GM12878 (cell line): Measurements from ENCODE around the gene HSPBP1. TPM values are rescaled to one million over a fixed set of nuclear protein-coding genes. Genes with fewer than 3 reads are reported as not detected.

ENCODE experiments used
- ATF7 ChIP-seq: fragments of 450-650 bp; IDR thresholded peaks from 2 replicates; pipeline ENCODE4 v1.6.1; 2016; ENCODE audit warnings: low read depth, mild to moderate bottlenecking
- BACH1 ChIP-seq: fragments of 450-650 bp; IDR thresholded peaks from 2 replicates; pipeline ENCODE4 v1.6.1; 2017; ENCODE audit warnings: mild to moderate bottlenecking, borderline replicate concordance
- CHD1 ChIP-seq: IDR thresholded peaks from 2 replicates; pipeline ENCODE4 v1.6.1; 2012; ENCODE audit warnings: low read depth, low read length, improper control_type of control experiment
- EED ChIP-seq: sonication (generic); IDR thresholded peaks from 2 replicates; pipeline ENCODE4 v1.6.1; 2016; ENCODE audit warnings: antibody characterized with exemption, low read depth
- EGR1 ChIP-seq, 2 experiments: IDR thresholded peaks; 1 replicate in 1 of 2; 2 replicates in 1 of 2; pipeline ENCODE4 v1.6.1; 2011 to 2012; ENCODE audit warnings: low read depth in 2 of 2, low read length in 2 of 2, borderline replicate concordance in 1 of 2, mild to moderate bottlenecking in 1 of 2, moderate library complexity in 1 of 2
- ETV6 ChIP-seq, 2 experiments: fragments of 450-650 bp in 1 of 2; IDR thresholded peaks in 1 of 2; conservative IDR thresholded peaks in 1 of 2; 2 replicates each; pipeline ENCODE4 v1.6.1; 2014; ENCODE audit warnings: antibody characterized with exemption in 1 of 2, borderline replicate concordance in 1 of 2, low read depth in 1 of 2, mild to moderate bottlenecking in 1 of 2, moderate library complexity in 1 of 2
- FOS ChIP-seq: IDR thresholded peaks from 3 replicates; pipeline ENCODE4 v1.6.1; 2011; ENCODE audit warnings: borderline replicate concordance; ENCODE audit not compliant: insufficient read length; ENCODE audit errors: extremely low read depth
- FOXM1 ChIP-seq: IDR thresholded peaks from 2 replicates; pipeline ENCODE4 v1.6.1; 2012; ENCODE audit warnings: low read depth, mild to moderate bottlenecking, inconsistent platforms, low read length, moderate library complexity
- IKZF2 ChIP-seq, 2 experiments: fragments of 450-650 bp; IDR thresholded peaks; 2 replicates each; pipeline ENCODE4 v1.6.1; 2017; ENCODE audit warnings: mild to moderate bottlenecking in 2 of 2, moderate library complexity in 2 of 2
- IRF5 ChIP-seq: fragments of 450-650 bp; IDR thresholded peaks from 2 replicates; pipeline ENCODE4 v1.6.1; 2017; ENCODE audit warnings: borderline replicate concordance
- KLF5 ChIP-seq: fragments of 450-650 bp; IDR thresholded peaks from 2 replicates; pipeline ENCODE4 v1.6.1; 2014; ENCODE audit warnings: mild to moderate bottlenecking; ENCODE audit not compliant: partially characterized antibody
- LARP7 ChIP-seq: fragments of 450-650 bp; IDR thresholded peaks from 2 replicates; pipeline ENCODE4 v1.6.1; 2017; ENCODE audit warnings: mild to moderate bottlenecking
- MEF2A ChIP-seq: IDR thresholded peaks from 2 replicates; pipeline ENCODE4 v1.6.1; 2011; ENCODE audit warnings: low read depth, mild to moderate bottlenecking, low read length, moderate library complexity; ENCODE audit not compliant: insufficient read depth
- MLLT1 ChIP-seq: fragments of 450-650 bp; IDR thresholded peaks from 2 replicates; pipeline ENCODE4 v1.6.1; 2016; ENCODE audit warnings: mild to moderate bottlenecking
- MYB ChIP-seq: fragments of 150-350 bp; IDR thresholded peaks from 2 replicates; pipeline ENCODE4 v1.6.1; 2014; ENCODE audit warnings: mild to moderate bottlenecking, low read depth, low read length, borderline replicate concordance
- NFIC ChIP-seq: IDR thresholded peaks from 2 replicates; pipeline ENCODE4 v1.6.1; 2012; ENCODE audit warnings: low read depth, mild to moderate bottlenecking, inconsistent platforms, low read length, moderate library complexity
- NFXL1 ChIP-seq: fragments of 450-650 bp; IDR thresholded peaks from 2 replicates; pipeline ENCODE4 v1.6.1; 2017; ENCODE audit warnings: antibody characterized with exemption, mild to moderate bottlenecking, borderline replicate concordance
- NR2C1 ChIP-seq: fragments of 450-650 bp; IDR thresholded peaks from 2 replicates; pipeline ENCODE4 v1.6.1; 2017; ENCODE audit warnings: antibody characterized with exemption, mild to moderate bottlenecking, moderate library complexity
- NR2C2 ChIP-seq: IDR thresholded peaks from 2 replicates; pipeline ENCODE4 v1.6.1; 2011; ENCODE audit warnings: borderline replicate concordance, low read depth; ENCODE audit not compliant: control insufficient read depth, insufficient read length
- NRF1 ChIP-seq: conservative IDR thresholded peaks from 2 replicates; pipeline ENCODE4 v1.6.1; 2011; ENCODE audit warnings: mild to moderate bottlenecking, low read depth, low read length, improper control_type of control experiment
- RAD21 ChIP-seq: IDR thresholded peaks from 2 replicates; pipeline ENCODE4 v1.6.1; 2011; ENCODE audit warnings: mild to moderate bottlenecking, low read depth, low read length, moderate library complexity; ENCODE audit not compliant: insufficient read depth
- RCOR1 ChIP-seq: conservative IDR thresholded peaks from 2 replicates; pipeline ENCODE4 v1.6.1; 2012; ENCODE audit warnings: low read depth, low read length, improper control_type of control experiment
- SREBF2 ChIP-seq: IDR thresholded peaks from 2 replicates; pipeline ENCODE4 v1.6.1; 2012; ENCODE audit warnings: mild to moderate bottlenecking, low read length
- STAT3 ChIP-seq: IDR thresholded peaks from 2 replicates; pipeline ENCODE4 v1.6.1; 2011; ENCODE audit warnings: low read depth, low read length, improper control_type of control experiment
- TARDBP ChIP-seq: IDR thresholded peaks from 2 replicates; pipeline ENCODE4 v1.6.1; 2016; ENCODE audit warnings: borderline replicate concordance
- TCF12 ChIP-seq: IDR thresholded peaks from 2 replicates; pipeline ENCODE4 v1.6.1; 2011; ENCODE audit warnings: low read depth, mild to moderate bottlenecking, low read length
- TCF3 ChIP-seq: IDR thresholded peaks from 2 replicates; pipeline ENCODE4 v1.6.1; 2012; ENCODE audit warnings: low read depth, mild to moderate bottlenecking, low read length, borderline replicate concordance; ENCODE audit not compliant: insufficient read depth
- YBX1 ChIP-seq: fragments of 450-650 bp; IDR thresholded peaks from 2 replicates; pipeline ENCODE4 v1.6.1; 2016; ENCODE audit warnings: antibody characterized with exemption
- ZNF207 ChIP-seq: fragments of 450-650 bp; IDR thresholded peaks from 2 replicates; pipeline ENCODE4 v1.6.1; 2014; ENCODE audit warnings: antibody characterized with exemption, mild to moderate bottlenecking, borderline replicate concordance
- ZNF24 ChIP-seq: fragments of 450-650 bp; IDR thresholded peaks from 2 replicates; pipeline ENCODE4 v1.6.1; 2017; ENCODE audit warnings: antibody characterized with exemption, mild to moderate bottlenecking
- polyA plus RNA-seq, 11 experiments: library from polyadenylated mRNA; depleted of rRNA in 4 of 11; unstranded in 6 of 11; stranded (reverse) in 5 of 11; fragments of >200 nt; fragmentation: Nextera tagmentation in 4 of 11; fragmentation: Illumina TruSeq in 1 of 11; extraction: Ambion mirVana in 4 of 11; extraction: Trizol in 1 of 11; gene quantifications; 1 replicate in 1 of 11; 2 replicates in 10 of 11; pipeline versions ENCODE4 v1.2.1 to v1.2.3, GENCODE V29; 2011 to 2016; ENCODE audit warnings: inconsistent platforms in 2 of 11, missing spikeins in 2 of 11, low read depth in 1 of 11
- total RNA-seq, 4 experiments: library from RNA; depleted of rRNA in 3 of 4; stranded (reverse); fragments of >200 nt in 3 of 4; fragmentation: Illumina TruSeq in 1 of 4; extraction: Trizol in 1 of 4; gene quantifications; 2 replicates each; pipeline versions ENCODE4 v1.2.1 to v1.2.3, GENCODE V29; 2013 to 2021

HSPBP1 gene
- total and polyA plus RNA-seq, 10 of the 15 experiments (the other 5 are each of a cell fraction or from before 2014, with no cell fraction given): 0.18 to 83.3 (median 23.0) TPM

- peak; percentile 94 for TF ChIP-seq TCF3
- TF ChIP-seq MYB: no peak
- TF ChIP-seq IRF5: no peak
- TF ChIP-seq CHD1: no peak
- TF ChIP-seq NFIC: peak; percentile 75; the same call in 1 of the 2 replicates
- TF ChIP-seq TARDBP: no peak
- TF ChIP-seq BACH1: 0 out of 2 replicates have a peak, but pooled peaks have one; percentile 48
- no peak for TF ChIP-seq RCOR1
- TF ChIP-seq ATF7: no peak; the same call in none of the 2 replicates
- TF ChIP-seq FOXM1: peak; percentile 53; the same call in 1 of the 2 replicates
- no peak for TF ChIP-seq MEF2A
- TF ChIP-seq ETV6 (conservative IDR thresholded peaks at IDR 0.05 in 1 of 2, IDR thresholded peaks at IDR 0.05 in 1 of 2; ENCODE audit: borderline replicate concordance in 1 of 2, low read depth in 1 of 2): peak in 1 of 2 experiments; percentile 74; a peak in 2 of 4 replicates
- TF ChIP-seq NRF1: no peak
- TF ChIP-seq SREBF2: no peak
- TF ChIP-seq EED: peak; percentile 34
- no peak for TF ChIP-seq ZNF24
- TF ChIP-seq STAT3: no peak
- TF ChIP-seq NR2C1: no peak
- TF ChIP-seq MLLT1: peak; percentile 59; the same call in 1 of the 2 replicates
- no peak for TF ChIP-seq FOS
- peak; percentile 97 for TF ChIP-seq TCF12
- TF ChIP-seq KLF5: no peak
- TF ChIP-seq NR2C2: no peak
- 0 out of 3 replicates have a peak, but pooled peaks of 1 of the 2 experiments have one; percentile 5 for TF ChIP-seq EGR1 (IDR thresholded peaks at IDR 0.05; ENCODE audit: borderline replicate concordance in 1 of 2, low read depth in 2 of 2, low read length in 2 of 2)
- no peak for TF ChIP-seq RAD21
- peak; percentile 28 to 41; a peak in 1 of 4 replicates for TF ChIP-seq IKZF2 (IDR thresholded peaks at IDR 0.05)
- no peak for TF ChIP-seq YBX1
- TF ChIP-seq LARP7: 0 out of 2 replicates have a peak, but pooled peaks have one; percentile 19
- no peak for TF ChIP-seq ZNF207
- no peak for TF ChIP-seq NFXL1
Observed at GRCh38 chr19:55253842-55254624, 25.9 kb downstream of the HSPBP1 start (continued).
